Loucy (cell line): Measurements from ENCODE around the gene PMP22.

ENCODE experiments used
- CTCF ChIP-seq: fragments of 200-600 bp; sonication (generic); conservative IDR thresholded peaks from 2 replicates; pipeline ENCODE4 v1.5.1; 2014; ENCODE audit warnings: mild to moderate bottlenecking, antibody characterized with exemption, low read length
- EZH2phosphoT487 ChIP-seq: fragments of 200-600 bp; IDR thresholded peaks from 2 replicates; pipeline ENCODE4 v1.6.1; 2018; ENCODE audit warnings: antibody characterized with exemption, mild to moderate bottlenecking, moderate library complexity, borderline replicate concordance

- TF ChIP-seq CTCF (no peak), EZH2phosphoT487 (no peak)
These were observed 43.6 kb upstream of the PMP22 start for GRCh38 chr17:15308758-15309157.
